Keratinocyte (primary cell): ENCODE results near the gene VEGFA. TPM values are rescaled to one million over a fixed set of nuclear protein-coding genes. Genes with fewer than 3 reads are reported as not detected.

Source experiments
- DNase-seq: peaks from one replicate; pipeline ENCODE4 v3.0.0-alpha.2; 2011; ENCODE audit warnings: low read depth, missing footprints, low spot score
- FAIRE-seq: peaks from 2 replicates; lab custom pipeline; 2011; peaks lifted over from hg19 to GRCh38; lab: Jason Lieb, UNC
- H2AFZ ChIP-seq: 2 replicates; pipeline ENCODE4 v1.6.0; 2012; ENCODE audit warnings: low read length, control low read depth, inconsistent platforms; ENCODE audit not compliant: control insufficient read depth
- H3K27ac ChIP-seq: 2 replicates; pipeline ENCODE4 v1.5.1; 2011; ENCODE audit warnings: low read length; ENCODE audit not compliant: control insufficient read depth, insufficient read depth
- H3K27me3 ChIP-seq: 3 replicates; pipeline ENCODE4 v1.6.0; 2011; ENCODE audit warnings: low read length; ENCODE audit not compliant: control insufficient read depth, insufficient read depth; ENCODE audit errors: extremely low read depth
- H3K36me3 ChIP-seq, 2 experiments: 2 replicates in 1 of 2; 3 replicates in 1 of 2; pipeline ENCODE4 v1.5.1; 2011; ENCODE audit warnings: low read length in 2 of 2, mild to moderate bottlenecking in 1 of 2; ENCODE audit not compliant: control insufficient read depth in 2 of 2, insufficient read depth in 2 of 2; ENCODE audit errors: extremely low read depth in 1 of 2
- H3K4me1 ChIP-seq: 3 replicates; pipeline ENCODE4 v1.5.1; 2011; ENCODE audit warnings: low read length; ENCODE audit not compliant: control insufficient read depth, insufficient read depth; ENCODE audit errors: extremely low read depth
- H3K4me2 ChIP-seq: 3 replicates; pipeline ENCODE4 v1.6.0; 2011; ENCODE audit warnings: low read depth, low read length; ENCODE audit not compliant: control insufficient read depth, insufficient read depth; ENCODE audit errors: extremely low read depth
- H3K4me3 ChIP-seq, 3 experiments: fragments of 200-600 bp in 1 of 3; sonication (generic) in 1 of 3; 2 replicates in 2 of 3; 3 replicates in 1 of 3; pipeline ENCODE4 v1.5.1; 2011 to 2016; ENCODE audit warnings: low read length in 3 of 3, mild to moderate bottlenecking in 3 of 3, control low read depth in 2 of 3, inconsistent platforms in 1 of 3, low read depth in 1 of 3, mixed read lengths in 1 of 3, mixed run types in 1 of 3, moderate library complexity in 1 of 3; ENCODE audit not compliant: control insufficient read depth in 2 of 3, insufficient read depth in 2 of 3; ENCODE audit errors: extremely low read depth in 1 of 3
- H3K79me2 ChIP-seq: 2 replicates; pipeline ENCODE4 v1.6.0; 2012; ENCODE audit warnings: low read length; ENCODE audit not compliant: control insufficient read depth, insufficient read depth
- H3K9ac ChIP-seq: 3 replicates; pipeline ENCODE4 v1.6.0; 2011; ENCODE audit warnings: low read length; ENCODE audit not compliant: control insufficient read depth, insufficient read depth; ENCODE audit errors: extremely low read depth
- H3K9me1 ChIP-seq: 3 replicates; pipeline ENCODE4 v1.6.0; 2011; ENCODE audit warnings: low read length; ENCODE audit not compliant: control insufficient read depth, insufficient read depth; ENCODE audit errors: extremely low read depth
- H3K9me3 ChIP-seq: 2 replicates; pipeline ENCODE4 v1.5.1; 2012; ENCODE audit warnings: low read depth, low read length; ENCODE audit not compliant: control insufficient read depth
- H4K20me1 ChIP-seq: 3 replicates; pipeline ENCODE4 v1.6.0; 2011; ENCODE audit warnings: low read length; ENCODE audit not compliant: control insufficient read depth, insufficient read depth; ENCODE audit errors: extremely low read depth
- CTCF ChIP-seq, 3 experiments: IDR thresholded peaks in 1 of 3; conservative IDR thresholded peaks in 1 of 3; optimal IDR thresholded peaks in 1 of 3; 2 replicates in 2 of 3; 3 replicates in 1 of 3; pipeline versions ENCODE3 to v1.5.1; 2011; ENCODE audit warnings: low read length in 3 of 3, mild to moderate bottlenecking in 3 of 3, moderate library complexity in 2 of 3, control low read depth in 1 of 3, inconsistent platforms in 1 of 3; ENCODE audit not compliant: insufficient read depth in 2 of 3; ENCODE audit errors: extremely low read depth in 1 of 3
- EZH2 ChIP-seq: IDR thresholded peaks from one replicate; pipeline ENCODE4 v1.6.1; 2012; ENCODE audit warnings: inconsistent platforms, mild to moderate bottlenecking, low read length, moderate library complexity
- dilution Hi-C: fragments of 300-500 bp; cut with MboI; formaldehyde crosslinking; loops from one replicate; pipeline ENCODE4 v1.7.0; 2020; ENCODE audit warnings: low sequenced_read_pairs; ENCODE audit not compliant: extremely low pct_ligation_motif_present
- polyA plus RNA-seq, 5 experiments: library from polyadenylated mRNA; depleted of rRNA in 3 of 5; stranded (reverse) in 3 of 5; stranded (forward) in 1 of 5; unstranded in 1 of 5; fragments of >200 nt; gene quantifications; 1 replicate in 1 of 5; 2 replicates in 3 of 5; 3 replicates in 1 of 5; pipeline versions ENCODE4 v1.2.1 to v1.2.3, GENCODE V29; 2011 to 2012; ENCODE audit warnings: missing spikeins in 2 of 5, low read depth in 1 of 5, low replicate concordance in 1 of 5

The VEGFA gene
- polyA plus RNA-seq, 1 donor (not counting 4 experiments of a cell fraction or from before 2014, with no cell fraction given) = 149 TPM

- no peak for FAIRE-seq
- TF ChIP-seq EZH2 (no peak), CTCF (optimal IDR thresholded peaks at IDR 0.05 in 1 of 3, IDR thresholded peaks at IDR 0.05 in 1 of 3, conservative IDR thresholded peaks at IDR 0.05 in 1 of 3; ENCODE audit: extremely low read depth in 1 of 3, insufficient read depth in 2 of 3, low read length in 3 of 3) (no peak)
- DNase-seq = no peak
- H3K36me3 ChIP-seq = no peaks in the 10 kb centered on the region
- H3K27ac ChIP-seq = no peak overlapping the region
- H3K27me3 ChIP-seq = no peaks in the 10 kb centered on the region
- H3K79me2 ChIP-seq = no peaks in the 10 kb centered on the region
- no peaks in the 10 kb centered on the region for H3K9me3 ChIP-seq
- dilution Hi-C loops = no loop called here
- no peak overlapping the region for H3K4me2 ChIP-seq
- H3K4me1 ChIP-seq = peaks cover 14% of the 10 kb centered on the region
- no peaks in the 10 kb centered on the region for H4K20me1 ChIP-seq
- H3K9me1 ChIP-seq = no peaks in the 10 kb centered on the region
- no peak overlapping the region for H3K4me3 ChIP-seq
- H3K9ac ChIP-seq = no peak overlapping the region
- H2AFZ ChIP-seq = no peak overlapping the region
Observed at GRCh38 chr6:43810965-43811732, 41.1 kb downstream of the VEGFA start.

GRCh38 chr6:43811733-43812099 lies 41.7 kb downstream of the VEGFA start:
- FAIRE-seq (no peak), DNase-seq (no peak)
- Histone ChIP-seq H3K4me2 (no peak overlapping the region), H3K27ac (no peak overlapping the region), H3K79me2 (no peaks in the 10 kb centered on the region), H3K36me3 (no peaks in the 10 kb centered on the region), H2AFZ (no peak overlapping the region), H3K27me3 (no peaks in the 10 kb centered on the region), H3K4me1 (peaks cover 14% of the 10 kb centered on the region), H3K9me1 (no peaks in the 10 kb centered on the region), H3K9me3 (no peaks in the 10 kb centered on the region), H4K20me1 (no peaks in the 10 kb centered on the region), H3K9ac (no peak overlapping the region), H3K4me3 (no peak overlapping the region)
- dilution Hi-C loops = no loop called here
- TF ChIP-seq EZH2 (no peak), CTCF (optimal IDR thresholded peaks at IDR 0.05 in 1 of 3, IDR thresholded peaks at IDR 0.05 in 1 of 3, conservative IDR thresholded peaks at IDR 0.05 in 1 of 3; ENCODE audit: extremely low read depth in 1 of 3, insufficient read depth in 2 of 3, low read length in 3 of 3) (no peak)
